AG09319 (cell line): Measurements from ENCODE around the gene EPB41L5.
"Not testable (repeated sequence)": the region's sequence is repeated elsewhere in the genome, so short reads cannot be mapped to it uniquely, and the experiment has no call there.

Source experiments
- DNase-seq: peaks from one replicate; pipeline ENCODE4 v3.0.0-alpha.2; 2010; ENCODE audit warnings: low read depth; ENCODE audit errors: extremely low read depth
- CTCF ChIP-seq: IDR thresholded peaks from 2 replicates; pipeline ENCODE4 v1.5.1; 2011; ENCODE audit warnings: low read depth, mild to moderate bottlenecking, inconsistent platforms, low read length, moderate library complexity

Gene EPB41L5

DNA sequence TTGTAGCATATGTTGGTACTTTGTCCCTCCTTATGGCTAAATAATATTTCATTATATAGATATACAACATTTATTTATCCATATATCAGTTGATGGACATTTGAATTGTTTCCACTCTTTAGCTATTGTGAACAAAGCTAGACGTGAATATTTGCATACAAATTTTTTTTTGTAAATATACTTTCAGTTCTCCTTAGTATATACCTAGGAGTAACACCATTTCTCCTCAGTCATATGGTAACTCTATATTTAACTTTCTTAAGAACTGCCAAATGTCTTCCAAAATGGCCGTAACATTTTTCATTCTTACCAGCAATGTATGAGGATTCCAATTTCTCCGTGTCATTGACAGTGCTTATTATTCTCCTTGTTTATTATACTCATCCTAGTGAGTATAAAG lies 135.8 kb downstream of the EPB41L5 start:
- no peak for TF ChIP-seq CTCF

DNA sequence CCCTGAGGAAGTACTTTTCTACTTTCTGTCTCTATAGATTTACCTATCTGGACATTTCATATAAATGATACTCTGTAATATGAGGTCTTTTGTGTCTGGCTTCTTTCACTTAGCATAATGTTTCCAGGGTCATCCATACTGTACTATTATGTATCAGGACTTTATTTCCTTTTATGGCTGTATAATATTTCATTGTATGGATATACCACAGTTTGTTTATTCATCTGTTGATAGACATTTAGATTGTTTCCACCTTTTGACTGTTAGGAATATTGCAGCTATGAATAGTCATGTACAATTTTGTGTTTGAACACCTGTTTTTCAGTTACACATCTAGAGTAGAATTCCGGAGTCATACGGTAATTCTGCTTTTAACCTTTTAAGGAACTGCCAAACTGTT lies 136.5 kb downstream of the EPB41L5 start:
- DNase-seq: no peak
- TF ChIP-seq CTCF: no peak

More for the DNA sequence above, 135.8 kb downstream of the EPB41L5 start:
- no peak for DNase-seq

- TF ChIP-seq CTCF: no peak
- no peak for DNase-seq
These were observed 137.2 kb downstream of the EPB41L5 start for GRCh38 chr2:120150040-120150482.

DNA sequence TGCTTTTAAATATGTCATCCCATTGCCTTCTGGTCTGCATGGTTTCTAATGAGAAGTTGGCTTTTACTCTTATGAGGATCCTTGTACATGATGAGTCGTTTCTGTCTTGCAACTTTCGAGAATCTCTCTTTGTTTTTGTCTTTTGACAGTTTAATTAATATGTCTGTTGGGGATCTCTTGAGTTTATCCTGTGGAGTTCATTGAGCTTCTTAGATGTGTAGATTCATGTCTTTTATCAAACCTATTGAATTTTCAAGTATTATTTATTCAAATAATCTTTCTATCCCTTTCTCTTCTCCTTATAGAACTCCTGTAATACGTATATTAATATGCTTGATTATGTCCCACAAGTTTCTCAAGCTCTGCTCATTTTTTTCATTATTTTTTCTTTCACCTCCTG lies 142.4 kb downstream of the EPB41L5 start:
- no peak for TF ChIP-seq CTCF
- no peak for DNase-seq

DNA sequence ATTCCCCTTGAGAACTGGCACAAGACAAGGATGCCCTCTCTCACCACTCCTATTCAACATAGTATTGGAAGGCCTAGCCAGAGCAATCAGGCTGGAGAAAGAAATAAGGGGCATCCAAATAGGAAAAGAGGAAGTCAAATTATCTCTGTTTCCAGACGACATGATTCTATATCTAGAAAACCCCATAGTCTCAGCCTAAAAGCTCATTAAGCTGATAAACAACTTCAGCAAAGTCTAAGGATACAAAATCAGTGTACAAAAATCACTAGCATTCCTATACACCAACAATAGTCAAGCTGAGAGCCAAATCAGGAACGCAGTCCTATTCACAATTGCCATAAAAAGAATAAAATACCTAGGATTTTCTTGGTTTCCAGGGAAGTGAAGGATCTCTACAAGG lies 145.8 kb downstream of the EPB41L5 start:
- DNase-seq: not testable (repeated sequence)

DNA sequence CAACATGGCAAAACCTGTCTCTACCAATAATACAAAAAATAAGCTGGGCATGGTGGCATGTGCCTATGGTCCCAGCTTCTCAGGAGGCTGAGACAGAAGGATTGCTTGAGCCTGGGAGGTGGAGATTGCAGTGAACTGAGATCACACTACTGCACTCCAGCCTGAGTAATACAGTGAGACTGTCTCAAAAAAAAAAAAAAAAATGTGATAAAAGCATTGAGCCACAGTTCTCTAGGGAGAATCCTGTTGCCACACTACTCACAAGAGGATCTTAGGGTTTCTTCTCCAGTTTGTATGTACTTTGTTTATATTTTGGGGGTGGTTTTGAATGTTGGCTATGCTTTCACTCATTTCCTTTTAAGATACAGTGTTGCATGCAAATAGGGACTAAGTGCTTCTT lies 148.3 kb downstream of the EPB41L5 start:
- DNase-seq: no peak
- no peak for TF ChIP-seq CTCF

GRCh38 chr2:120162716-120163115 lies 149.8 kb downstream of the EPB41L5 start:
- no peak for DNase-seq
- no peak for TF ChIP-seq CTCF

DNA sequence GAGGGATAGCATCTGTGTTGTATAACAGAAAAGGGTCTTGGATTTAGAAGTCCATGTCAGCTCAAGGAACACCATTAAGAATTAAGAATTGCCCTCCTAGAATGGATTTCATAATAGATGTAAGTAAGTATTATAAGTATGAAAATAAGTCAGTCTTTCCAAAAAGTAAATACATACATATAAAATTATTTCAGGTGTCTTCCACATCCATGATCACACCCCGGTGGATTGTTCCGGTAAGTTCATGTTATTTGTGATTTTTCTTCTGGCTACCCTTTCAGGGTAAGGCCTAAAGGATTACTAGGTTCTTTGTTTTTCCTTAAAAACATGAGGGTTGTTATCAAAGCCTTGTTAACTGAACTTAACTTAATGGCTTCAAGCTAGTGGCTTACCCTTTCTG lies 154.4 kb downstream of the EPB41L5 start:
- no peak for TF ChIP-seq CTCF
- DNase-seq: no peak
